ENCODE measurements around the gene MED27. TPM values are rescaled to one million over a fixed set of nuclear protein-coding genes. Genes with fewer than 3 reads are reported as not detected.

MED27 gene
- total and polyA plus RNA-seq, 2 of the 4 experiments (the other 2 are of a cell fraction), result 50.2 to 63.4 TPM

DNA sequence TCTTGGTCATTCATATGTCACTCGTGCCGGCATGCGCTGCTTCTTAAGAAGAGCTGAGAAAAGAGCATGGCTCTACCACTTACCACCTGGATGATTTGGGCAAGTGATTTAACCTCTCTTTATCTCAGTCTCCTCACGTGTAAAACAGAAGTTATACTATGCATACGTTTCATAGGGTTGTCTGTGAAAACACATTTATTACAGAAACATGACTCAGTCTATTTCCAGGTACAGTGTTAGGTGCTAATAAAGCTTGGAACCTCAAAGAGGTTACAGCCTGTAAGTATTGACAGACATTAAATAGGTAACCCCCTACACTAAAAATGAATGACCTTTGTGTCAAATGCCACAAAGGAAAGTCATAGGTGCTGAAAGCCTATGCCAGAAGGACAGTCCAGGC is 43.1 kb downstream of the MED27 start:
- no peak overlapping the region for H3K4me3 ChIP-seq (ENCODE audit: insufficient read depth, low read depth, low read length)
- intact Hi-C loops (cut with micrococcal nuclease), result no loop called here
- ChIA-PET CTCF (no interaction called here), POLR2A (ENCODE audit: unreplicated experiment) (no interaction called here)
- dilution Hi-C loops (cut with HindIII; ENCODE audit: low sequenced_read_pairs, unreplicated experiment), result no loop called here
- peaks cover 60 to 87% of the 10 kb centered on the region in 2 experiments for H3K79me1 ChIP-seq (ENCODE audit: low read depth in 1 of 2, low read length in 2 of 2)
- BruUV-seq (replicated peaks), result no TSS peak
- peaks cover 10% of the 10 kb centered on the region for H3K4me1 ChIP-seq (ENCODE audit: control insufficient read depth, insufficient read depth, low read length)
- H3K4ac ChIP-seq (ENCODE audit: low read depth, low read length), result no peak overlapping the region
- in situ Hi-C loops (cut with MboI; ENCODE audit: low sequenced_read_pairs), result no loop called here
- H3K23ac ChIP-seq (ENCODE audit: low read depth, low read length), result no peak overlapping the region
- no peak overlapping the region for H3K9ac ChIP-seq (ENCODE audit: low read depth, low read length)
- H4K20me1 ChIP-seq (ENCODE audit: insufficient read depth, low read length), result peaks cover 14% of the 10 kb centered on the region; the same call in 1 of the 2 replicates
- H3K9me3 ChIP-seq (ENCODE audit: control insufficient read depth, insufficient read depth, low read length), result no peaks in the 10 kb centered on the region
- H3K9me1 ChIP-seq (ENCODE audit: insufficient read depth, low read length), result peaks cover 25% of the 10 kb centered on the region
- DNase-seq (no peak), ATAC-seq (ENCODE audit: low read depth) (no peak)
- no peak overlapping the region for H2AK9ac ChIP-seq (replicated peaks; ENCODE audit: low read depth, low read length, poor library complexity)
- H3K56ac ChIP-seq (ENCODE audit: extremely low read depth, insufficient read depth, low read length), result no peak overlapping the region
- no peak overlapping the region for H2BK120ac ChIP-seq (ENCODE audit: low read depth, low read length)
- no peak overlapping the region for H3K14ac ChIP-seq (replicated peaks; ENCODE audit: low read depth, low read length)
- no peaks in the 10 kb centered on the region for H3K27me3 ChIP-seq (ENCODE audit: control insufficient read depth, insufficient read depth, low read length)
- no peak overlapping the region for H2BK20ac ChIP-seq (ENCODE audit: low read depth, low read length)
- no peak overlapping the region for H3K4me2 ChIP-seq (ENCODE audit: low read depth, low read length)
- no peak overlapping the region for H2BK5ac ChIP-seq (ENCODE audit: low read depth, low read length, poor library complexity, severe bottlenecking)
- no peak overlapping the region for H4K91ac ChIP-seq (ENCODE audit: insufficient read depth, low read depth, low read length)
- H4K8ac ChIP-seq (ENCODE audit: low read depth in 2 of 2, low read length in 2 of 2), result no peak overlapping the region
- H3K27ac ChIP-seq (ENCODE audit: insufficient read depth, low read length), result no peak overlapping the region
- no peak overlapping the region for H2AK5ac ChIP-seq (ENCODE audit: low read depth, low read length)
- no peak overlapping the region for H4K5ac ChIP-seq (ENCODE audit: low read depth, low read length)
- H3K18ac ChIP-seq (ENCODE audit: low read depth, low read length), result no peak overlapping the region
- no peaks in the 10 kb centered on the region for H3K36me3 ChIP-seq (ENCODE audit: control insufficient read depth, insufficient read depth, low read length)
- H2BK15ac ChIP-seq (ENCODE audit: low read depth, low read length), result no peak overlapping the region
- WGBS, 2 experiments (ENCODE audit: extremely low coverage in 2 of 2, insufficient read length in 1 of 2), result no CpG with 5 or more reads among the region's 5 CpGs
- TF ChIP-seq, protein P1, sequence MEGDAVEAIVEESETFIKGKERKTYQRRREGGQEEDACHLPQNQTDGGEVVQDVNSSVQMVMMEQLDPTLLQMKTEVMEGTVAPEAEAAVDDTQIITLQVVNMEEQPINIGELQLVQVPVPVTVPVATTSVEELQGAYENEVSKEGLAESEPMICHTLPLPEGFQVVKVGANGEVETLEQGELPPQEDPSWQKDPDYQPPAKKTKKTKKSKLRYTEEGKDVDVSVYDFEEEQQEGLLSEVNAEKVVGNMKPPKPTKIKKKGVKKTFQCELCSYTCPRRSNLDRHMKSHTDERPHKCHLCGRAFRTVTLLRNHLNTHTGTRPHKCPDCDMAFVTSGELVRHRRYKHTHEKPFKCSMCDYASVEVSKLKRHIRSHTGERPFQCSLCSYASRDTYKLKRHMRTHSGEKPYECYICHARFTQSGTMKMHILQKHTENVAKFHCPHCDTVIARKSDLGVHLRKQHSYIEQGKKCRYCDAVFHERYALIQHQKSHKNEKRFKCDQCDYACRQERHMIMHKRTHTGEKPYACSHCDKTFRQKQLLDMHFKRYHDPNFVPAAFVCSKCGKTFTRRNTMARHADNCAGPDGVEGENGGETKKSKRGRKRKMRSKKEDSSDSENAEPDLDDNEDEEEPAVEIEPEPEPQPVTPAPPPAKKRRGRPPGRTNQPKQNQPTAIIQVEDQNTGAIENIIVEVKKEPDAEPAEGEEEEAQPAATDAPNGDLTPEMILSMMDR (conservative IDR thresholded peaks at IDR 0.05; ENCODE audit: low read depth, low read length), result no peak
- TF ChIP-seq NFE2L2 (IDR thresholded peaks at IDR 0.05; ENCODE audit: low read depth, low read length) (no peak), SMC3 (IDR thresholded peaks at IDR 0.05; ENCODE audit: low read depth, low read length) (no peak), MAFK (IDR thresholded peaks at IDR 0.05; ENCODE audit: low read depth, low read length) (no peak), RCOR1 (IDR thresholded peaks at IDR 0.05; ENCODE audit: insufficient replicate concordance, low read length) (no peak), CHD1 (IDR thresholded peaks at IDR 0.05; ENCODE audit: low read depth, low read length) (no peak), CEBPB (IDR thresholded peaks at IDR 0.05; ENCODE audit: low read depth, low read length) (no peak), BHLHE40 (IDR thresholded peaks at IDR 0.05; ENCODE audit: low read depth, low read length) (no peak), MAZ (IDR thresholded peaks at IDR 0.05; ENCODE audit: borderline replicate concordance, low read depth, low read length) (no peak), RAD21 (IDR thresholded peaks at IDR 0.05; ENCODE audit: low read length) (no peak), MXI1 (IDR thresholded peaks at IDR 0.05; ENCODE audit: borderline replicate concordance, low read depth, low read length) (no peak), FOS (IDR thresholded peaks at IDR 0.05; ENCODE audit: low read depth, low read length) (no peak)
- TF ChIP-seq, protein P2, sequence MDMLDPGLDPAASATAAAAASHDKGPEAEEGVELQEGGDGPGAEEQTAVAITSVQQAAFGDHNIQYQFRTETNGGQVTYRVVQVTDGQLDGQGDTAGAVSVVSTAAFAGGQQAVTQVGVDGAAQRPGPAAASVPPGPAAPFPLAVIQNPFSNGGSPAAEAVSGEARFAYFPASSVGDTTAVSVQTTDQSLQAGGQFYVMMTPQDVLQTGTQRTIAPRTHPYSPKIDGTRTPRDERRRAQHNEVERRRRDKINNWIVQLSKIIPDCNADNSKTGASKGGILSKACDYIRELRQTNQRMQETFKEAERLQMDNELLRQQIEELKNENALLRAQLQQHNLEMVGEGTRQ (IDR thresholded peaks at IDR 0.05; ENCODE audit: low read depth, low read length), result no peak
- TF ChIP-seq, protein P3, sequence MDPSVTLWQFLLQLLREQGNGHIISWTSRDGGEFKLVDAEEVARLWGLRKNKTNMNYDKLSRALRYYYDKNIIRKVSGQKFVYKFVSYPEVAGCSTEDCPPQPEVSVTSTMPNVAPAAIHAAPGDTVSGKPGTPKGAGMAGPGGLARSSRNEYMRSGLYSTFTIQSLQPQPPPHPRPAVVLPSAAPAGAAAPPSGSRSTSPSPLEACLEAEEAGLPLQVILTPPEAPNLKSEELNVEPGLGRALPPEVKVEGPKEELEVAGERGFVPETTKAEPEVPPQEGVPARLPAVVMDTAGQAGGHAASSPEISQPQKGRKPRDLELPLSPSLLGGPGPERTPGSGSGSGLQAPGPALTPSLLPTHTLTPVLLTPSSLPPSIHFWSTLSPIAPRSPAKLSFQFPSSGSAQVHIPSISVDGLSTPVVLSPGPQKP (IDR thresholded peaks at IDR 0.05; ENCODE audit: borderline replicate concordance, low read depth, low read length), result no peak
- no peak overlapping the region for H2AFZ ChIP-seq (replicated peaks; ENCODE audit: low read length, poor library complexity)
